HG03097 (cell line): ENCODE measurements around the gene KRT17.

ENCODE experiments used
- ATAC-seq: cut with Tn5 transposase; IDR thresholded peaks from one replicate; pipeline ENCODE4 v1.9.1; 2021; ENCODE audit not compliant: unreplicated experiment, low FRiP score

KRT17 gene

DNA sequence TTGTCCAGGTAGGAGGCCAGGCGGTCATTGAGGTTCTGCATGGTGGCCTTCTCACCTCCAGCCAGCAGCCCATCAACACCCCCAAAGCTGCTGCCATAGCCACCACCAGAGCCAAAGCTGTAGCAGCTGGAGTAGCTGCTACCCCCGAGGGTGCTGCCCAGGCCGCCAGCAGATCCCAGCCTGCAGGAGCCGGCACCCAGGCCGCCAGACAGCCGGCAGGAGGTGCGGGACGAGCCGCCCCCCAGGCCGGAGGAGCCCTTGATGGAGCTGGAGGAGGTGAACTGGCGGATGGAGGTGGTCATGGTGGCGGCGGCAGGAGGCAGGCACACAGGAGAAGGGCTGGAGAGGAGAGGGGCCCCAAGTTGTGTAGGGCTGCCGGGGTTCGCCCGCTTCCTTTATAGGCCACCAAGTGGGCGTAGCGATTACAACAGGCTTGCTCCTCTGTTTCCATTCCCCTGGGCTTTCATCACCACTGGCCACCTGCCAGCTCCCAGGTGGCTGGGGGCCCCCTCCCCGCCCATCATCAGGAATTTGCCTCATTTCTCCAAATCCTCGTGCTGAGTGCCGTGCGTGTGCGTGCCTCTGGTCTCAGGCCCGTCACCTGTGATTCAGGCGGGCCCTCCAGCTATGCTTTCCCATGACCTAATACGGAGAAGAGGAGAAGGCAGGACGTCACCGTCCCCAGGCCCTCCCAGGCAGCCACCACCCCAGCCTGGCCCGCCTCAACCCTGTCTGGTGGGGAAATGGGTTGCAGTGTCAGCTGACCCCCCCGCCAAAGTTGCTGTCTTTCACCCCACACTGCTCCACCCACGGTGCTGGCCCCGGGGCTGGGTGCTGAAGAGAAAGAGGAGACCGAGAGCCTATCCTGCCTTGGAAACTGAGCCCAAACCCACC lies at the start of gene KRT17:
Gene KRT17 (minus strand): TSS at position 368 of the 894 bp plus-strand sequence. CDS start 66 bp downstream, at position 302.
- no peak for ATAC-seq

DNA sequence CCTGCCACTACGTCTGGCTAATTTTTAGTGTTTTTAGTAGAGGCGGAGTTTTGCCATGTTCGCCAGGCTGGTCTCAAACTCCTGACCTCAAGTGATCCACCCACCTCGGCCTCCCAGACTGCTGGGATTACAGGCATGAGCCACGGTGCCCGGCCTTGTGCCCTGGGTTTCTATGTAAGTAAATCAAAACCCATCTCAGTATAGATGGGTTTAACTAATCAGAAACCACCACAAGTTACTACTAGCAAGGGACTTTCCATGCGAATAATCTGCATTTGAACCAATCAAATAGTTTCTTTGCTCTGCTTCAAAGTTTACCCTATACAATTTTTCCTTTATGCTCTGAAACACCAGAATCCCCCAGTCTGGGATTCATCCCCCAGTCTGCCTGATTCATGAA lies 47.8 kb upstream of the KRT17 start:
- ATAC-seq = no peak

DNA sequence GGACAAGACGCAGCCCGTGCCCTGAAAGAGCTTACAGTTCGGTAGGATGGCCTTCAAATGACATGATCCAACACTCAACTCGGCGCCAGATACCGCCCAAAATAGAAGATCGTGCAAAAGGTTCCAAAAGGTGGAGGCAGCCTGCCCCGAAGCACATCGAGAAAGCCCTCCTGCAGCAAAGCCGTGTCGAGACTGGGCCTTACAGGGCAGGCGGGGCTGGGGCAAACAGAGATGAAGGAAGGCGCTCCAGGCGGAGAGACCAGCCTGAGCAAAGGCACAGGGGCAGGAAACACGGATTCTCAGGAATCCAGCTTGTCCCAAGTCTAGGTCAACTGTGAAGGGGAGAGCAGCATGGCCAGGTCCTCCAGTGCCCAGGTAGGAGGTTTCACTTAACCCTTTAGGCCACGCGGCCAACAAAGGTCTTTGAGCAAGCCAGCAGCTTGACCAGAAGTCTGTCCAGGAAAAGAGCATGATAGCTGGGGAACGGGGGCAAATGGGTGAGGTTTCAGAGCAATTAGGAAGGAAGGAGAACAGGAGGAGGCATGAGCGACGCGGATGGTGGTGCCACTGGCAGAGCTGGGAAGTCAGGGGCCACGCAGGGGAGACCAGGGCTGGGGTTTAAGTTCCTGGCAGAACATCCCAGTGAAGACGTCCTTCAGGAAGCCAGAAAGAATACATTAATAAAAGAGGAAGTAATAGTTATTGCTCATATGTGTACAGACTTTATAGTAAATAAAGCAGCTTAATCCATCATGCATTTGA lies 43.1 kb upstream of the KRT17 start:
- ATAC-seq = no peak

DNA sequence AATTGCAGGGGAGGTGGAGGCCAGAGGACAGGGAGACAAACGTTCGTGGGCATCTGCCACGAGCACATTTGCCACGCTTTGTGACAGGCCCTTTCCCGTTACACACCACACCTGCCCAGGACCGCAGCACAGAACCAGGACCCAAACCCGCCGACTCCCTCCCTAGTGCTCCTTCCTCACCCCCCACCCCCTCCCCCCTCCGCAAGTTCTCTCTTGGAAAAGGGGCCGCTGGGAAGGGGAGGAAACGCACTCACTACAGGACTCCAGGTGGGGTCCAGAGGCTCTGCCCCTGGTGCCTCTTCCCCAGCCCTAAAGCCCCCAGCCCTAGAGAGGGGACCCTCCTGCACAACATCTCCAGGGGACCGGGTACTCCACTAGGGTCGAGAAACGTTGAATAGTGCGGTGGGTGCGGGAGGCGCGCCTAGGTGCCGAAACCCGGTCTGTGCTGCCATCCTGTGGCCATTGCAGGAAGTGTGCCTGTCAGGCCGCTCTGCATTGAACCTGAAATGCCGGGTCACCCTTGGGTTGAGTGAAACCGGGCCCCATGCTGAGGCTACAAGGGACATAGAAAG lies 42.4 kb upstream of the KRT17 start:
- peak; percentile 44 for ATAC-seq

DNA sequence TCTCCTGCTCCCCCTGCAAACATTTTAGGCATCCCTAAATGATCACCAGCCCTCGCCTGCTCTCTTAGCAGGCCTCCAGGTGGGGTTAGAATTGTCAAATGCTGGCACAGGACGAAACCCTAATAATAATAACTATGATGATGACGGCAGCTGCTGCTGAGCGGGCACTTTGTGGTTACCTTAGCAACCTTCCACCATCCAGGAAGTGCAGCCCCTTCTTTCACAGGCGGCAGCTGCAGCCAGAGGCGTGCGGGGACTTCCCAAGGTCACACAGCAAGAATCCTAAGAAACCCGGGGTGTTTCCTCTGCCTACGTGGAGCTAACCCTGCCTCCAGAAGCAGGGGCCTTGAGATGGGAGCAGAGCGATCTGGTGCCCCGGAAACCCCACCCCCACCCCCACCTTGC lies 41.9 kb upstream of the KRT17 start:
- peak; percentile 35 for ATAC-seq

DNA sequence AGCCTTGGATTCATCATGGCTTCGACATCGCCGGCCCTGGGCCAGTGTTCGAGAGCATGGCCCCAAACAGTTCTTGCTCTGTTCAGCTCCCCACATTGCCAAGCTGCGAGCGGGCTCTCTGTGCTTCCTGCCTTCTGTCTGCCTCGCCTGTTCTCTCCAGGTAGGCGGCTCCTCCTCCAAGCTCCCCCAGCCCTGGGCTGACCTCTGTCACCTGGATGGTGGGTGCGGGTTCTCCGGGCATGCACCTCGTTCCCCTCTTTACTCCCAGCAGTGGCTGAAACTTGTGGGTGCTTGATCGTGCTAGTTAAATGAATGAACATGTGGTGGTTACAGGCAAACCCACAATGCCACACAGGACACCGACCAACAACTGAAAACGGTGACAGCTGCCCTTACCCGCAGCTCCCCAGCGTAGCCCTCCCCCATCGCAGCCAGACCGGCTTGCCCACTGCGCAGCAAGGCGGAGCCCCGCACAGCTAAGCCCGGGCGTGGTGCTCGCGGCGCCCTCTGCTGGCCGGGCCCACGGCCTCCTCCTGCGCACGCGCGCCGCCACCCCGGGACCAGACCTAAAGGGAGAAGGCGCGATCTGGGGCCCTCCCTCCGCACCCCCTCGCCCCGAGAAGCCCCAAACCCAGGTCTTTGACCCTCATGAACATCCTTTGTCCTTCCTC lies 41.3 kb upstream of the KRT17 start:
- ATAC-seq = peak; percentile 57

DNA sequence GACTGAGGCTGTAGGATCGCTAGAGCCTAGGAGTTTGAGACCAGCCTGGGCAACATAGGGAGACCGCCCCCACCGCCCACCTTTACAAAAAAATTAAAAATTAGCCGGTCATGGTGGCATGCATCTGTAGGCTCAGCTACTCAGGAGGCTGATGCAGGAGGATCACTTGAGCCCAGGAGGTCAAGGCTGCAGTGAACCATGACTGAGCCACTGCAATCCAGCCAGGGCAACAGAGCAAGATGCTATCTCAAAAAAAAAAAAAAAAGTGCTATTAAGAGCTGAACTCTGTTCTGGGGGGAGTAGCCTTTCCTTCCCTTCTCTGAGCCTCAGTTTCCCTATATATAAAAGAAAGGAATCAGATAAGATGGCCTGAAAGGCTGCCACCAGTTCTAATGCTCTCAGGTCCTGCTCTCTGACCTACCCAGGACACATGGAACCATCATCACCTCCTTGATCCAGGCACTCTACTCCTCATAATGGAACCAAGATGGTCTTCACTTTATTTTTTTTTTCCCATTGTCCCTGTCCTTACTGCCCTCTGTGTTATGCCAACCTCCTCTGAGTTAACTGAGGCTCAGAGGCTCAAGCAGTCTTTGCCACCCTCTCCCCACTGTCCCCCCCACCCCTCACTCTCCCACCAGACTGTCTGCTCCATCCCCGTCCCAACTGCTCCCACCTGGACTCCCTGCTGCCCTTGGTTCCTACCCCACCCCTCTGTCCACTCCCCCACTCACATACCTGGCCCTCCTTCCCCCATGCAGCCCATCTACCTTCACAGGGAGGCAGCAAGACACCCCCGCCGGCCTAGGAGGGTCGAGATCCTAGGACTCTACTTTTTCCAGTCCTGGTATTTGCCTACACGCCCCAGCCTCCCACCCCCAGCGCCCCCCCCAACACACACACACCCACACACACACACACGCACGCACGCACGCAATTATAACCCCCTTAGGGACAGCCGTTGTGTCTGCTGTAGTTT lies 40.5 kb upstream of the KRT17 start:
- ATAC-seq = no peak

DNA sequence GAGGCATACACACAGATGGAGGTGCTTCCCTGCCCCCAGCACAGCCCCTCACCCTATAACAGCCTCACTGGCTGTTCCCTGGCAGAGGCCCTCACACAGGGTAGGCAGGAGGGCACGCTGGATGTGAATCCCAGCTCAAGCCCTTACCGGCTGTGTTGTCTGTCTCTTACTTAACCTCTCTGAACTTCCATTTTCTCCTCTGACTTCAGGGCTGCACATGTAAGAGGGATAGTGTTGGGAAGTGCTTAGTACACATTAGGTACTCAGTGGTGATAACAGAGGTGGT lies 39.7 kb upstream of the KRT17 start:
- ATAC-seq = no peak

DNA sequence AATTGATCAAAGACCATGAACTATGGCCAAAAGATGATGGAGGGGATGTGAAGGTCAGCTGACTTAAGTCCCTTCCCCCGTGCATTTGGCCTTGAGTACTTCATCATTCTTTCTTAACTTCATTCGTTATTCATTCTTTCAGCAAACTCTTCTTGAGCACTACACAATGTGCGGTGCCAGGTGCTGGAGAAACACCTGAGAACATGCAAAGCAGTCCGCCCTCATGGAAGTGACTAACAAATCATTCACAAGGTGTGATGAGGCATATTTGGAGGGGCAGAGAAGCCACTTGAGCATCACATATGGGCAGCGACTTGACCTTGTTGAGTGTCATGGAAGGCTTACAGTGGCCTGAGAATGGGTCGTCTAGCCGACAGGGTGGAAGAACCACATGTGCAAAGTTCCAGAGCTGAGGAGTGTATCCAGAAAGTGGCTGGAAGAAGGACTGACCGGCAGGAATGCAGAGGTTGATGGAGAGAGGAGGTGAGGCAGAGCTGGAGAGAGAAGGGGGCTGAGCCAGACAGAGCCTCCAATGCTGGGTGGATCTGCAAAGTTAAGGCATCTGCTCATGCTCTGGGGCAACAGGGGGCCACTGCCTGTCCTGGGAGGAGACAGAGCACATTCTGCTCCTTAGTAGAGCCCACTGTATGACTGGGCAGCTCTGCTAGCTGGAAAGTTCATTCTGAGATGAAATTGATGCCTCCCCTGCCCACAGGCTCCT lies 39.2 kb upstream of the KRT17 start:
- ATAC-seq = no peak

DNA sequence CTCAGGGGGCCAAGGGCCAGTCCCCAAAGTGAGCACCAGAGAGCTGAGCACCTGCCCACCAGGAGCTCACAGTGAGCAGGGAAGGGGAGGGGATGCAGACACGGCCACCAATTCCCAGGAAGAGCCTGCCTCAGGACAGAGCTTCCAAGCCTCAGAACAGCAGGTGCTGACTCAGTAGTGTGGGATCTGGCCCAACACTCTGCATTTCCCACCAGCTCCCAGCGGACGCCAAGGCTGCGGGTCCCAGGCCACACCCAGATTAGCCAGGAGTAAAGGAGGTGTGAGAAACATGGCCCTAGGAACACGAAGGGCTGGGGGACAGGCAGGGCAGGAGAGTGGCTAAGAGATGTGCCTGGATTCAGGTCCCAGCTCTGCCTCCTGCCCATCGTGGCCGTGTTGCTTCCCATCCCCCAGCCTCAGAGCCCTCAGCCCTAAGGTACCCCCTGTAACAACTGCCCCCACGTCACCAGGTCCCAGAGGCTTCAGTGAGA lies 35.9 kb upstream of the KRT17 start:
- no peak for ATAC-seq

DNA sequence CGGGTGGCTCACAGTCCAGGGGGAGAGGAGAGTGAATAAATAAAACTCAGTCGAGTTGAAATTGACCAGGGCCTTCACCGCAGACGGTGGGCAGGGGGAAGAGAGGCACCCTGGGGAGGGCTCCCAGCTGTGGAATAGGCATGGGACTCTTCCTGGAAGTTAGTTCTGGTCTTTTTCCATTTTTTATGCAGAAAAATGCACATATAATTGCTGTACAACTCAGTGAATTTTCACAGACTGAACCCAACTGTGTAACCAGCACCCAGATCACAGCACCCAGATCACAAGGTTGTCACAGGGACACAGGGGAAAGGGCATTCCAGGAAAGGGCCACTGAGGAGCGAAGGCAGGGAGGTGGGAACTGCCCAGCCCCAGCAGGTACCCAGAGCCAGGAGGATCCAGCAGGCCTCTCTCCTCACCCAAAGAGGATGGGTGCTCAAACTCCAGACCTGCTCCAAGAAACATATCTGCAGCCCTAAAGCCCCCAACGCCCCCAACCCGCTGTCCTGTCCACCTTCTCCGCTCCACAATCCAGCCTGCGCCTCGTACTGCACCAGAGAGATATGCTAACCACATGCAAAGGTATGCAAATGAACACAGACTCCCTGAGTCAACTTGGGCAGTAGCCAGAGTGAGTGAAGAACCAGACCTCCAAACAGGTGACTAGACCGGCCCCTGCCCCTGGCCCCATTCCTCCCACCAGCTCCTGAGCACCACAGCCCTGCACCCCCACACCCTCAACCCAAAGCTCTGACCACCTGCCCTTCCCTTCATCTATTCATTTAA lies 35.2 kb upstream of the KRT17 start:
- no peak for ATAC-seq

DNA sequence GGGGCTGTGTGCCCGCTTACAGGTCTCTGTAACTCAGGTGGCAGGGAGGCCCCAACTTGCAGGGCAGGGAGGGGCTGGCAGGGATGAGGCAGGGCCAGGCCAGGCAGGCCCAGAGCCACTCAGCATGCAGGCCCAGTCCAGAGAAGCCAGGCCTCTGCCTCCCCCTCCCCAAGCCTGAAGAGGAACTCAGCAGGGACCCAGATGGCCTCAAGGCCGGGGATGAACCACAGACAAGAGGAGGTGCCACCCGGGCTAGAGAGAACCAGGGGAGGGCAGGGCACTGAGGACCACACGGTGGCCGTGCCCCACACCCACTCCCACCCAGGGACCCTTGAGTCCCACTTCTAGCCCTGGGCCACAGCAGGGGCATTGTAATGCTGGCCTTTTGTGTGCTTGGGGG lies 34.5 kb upstream of the KRT17 start:
- no peak for ATAC-seq

DNA sequence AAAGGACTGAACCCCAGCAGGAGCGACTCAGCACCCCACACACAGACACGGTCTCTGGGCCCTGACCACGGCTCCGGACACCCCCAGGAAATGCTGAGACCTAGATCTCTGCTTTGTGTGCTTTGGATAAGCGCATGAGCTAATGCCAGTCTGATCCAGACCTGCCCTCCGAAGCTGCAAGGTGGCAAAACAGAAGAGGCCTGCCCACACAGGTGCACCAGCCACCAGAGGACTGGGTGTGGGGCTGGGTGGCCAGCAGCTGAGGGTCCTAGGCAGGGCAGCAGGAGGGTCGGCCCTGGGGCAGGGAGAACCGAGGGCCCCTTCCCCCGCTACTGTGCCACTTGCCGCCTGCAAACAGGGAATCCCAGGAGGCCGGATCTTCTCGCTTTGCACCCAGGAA lies 33.6 kb upstream of the KRT17 start:
- no peak for ATAC-seq

DNA sequence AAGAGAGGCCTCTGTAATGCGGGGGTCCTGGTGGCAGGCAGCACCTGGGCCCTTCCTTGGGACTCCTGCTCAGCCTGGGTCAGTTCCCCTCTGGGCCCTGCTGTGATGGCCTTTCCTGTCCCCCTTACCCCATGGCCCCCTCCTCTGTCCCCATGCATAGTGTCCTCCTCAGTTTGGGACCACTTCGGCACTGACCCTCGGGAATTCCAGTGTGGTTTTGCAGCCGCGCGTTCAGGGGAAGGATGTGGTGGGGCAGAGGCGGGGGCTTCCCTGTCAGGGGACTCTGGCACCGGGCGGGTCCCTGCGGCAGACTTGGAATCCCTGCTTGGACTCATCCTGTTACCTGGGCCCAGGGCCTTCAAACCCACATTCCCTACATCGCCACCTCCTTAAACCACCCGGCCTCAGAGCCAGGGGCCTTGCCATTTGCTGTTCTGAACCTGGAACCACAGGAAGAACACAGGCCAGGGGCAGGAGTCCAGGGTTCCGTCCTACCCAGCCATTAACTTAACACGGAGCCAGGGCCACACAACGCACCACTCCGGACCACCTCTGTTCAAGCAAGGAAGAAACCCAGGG lies 32.9 kb upstream of the KRT17 start:
- no peak for ATAC-seq

DNA sequence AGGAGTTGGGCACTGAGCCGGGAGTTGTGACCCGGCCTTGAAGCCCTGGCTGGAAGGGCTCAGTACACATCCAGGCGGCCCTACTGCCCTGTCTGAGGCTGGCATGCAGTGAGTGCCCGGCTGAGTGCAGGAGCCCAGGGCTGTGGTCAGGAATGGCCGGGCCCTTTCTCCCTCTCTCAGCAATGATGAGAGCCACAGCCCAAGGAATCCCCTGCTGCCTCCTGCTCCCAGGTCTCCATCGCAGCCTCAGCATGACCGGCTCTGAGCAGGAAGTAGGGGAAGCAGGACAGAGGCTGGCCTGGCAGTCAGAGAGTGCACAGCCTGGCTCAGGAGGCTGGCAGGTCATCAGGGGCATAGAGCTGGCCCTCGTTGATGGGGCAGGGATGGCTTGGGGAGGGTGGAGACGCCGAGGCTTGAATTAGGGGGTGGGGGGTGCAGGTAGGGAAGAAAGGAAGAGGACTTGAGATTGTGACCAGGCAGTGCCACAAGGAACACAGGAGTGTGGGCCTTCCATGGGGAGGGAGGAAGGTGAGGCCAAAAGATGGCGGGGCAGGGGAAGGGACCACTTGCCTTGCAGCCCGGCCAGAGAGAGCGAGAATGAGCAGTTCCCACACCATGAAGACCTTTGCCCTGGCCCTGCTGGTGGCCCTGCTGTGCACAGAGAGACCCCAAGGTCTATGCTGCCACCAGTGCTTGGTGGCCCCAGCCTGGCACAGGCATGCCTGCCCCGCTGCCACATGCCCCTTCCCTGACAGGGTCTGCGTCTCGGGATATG lies 32.1 kb upstream of the KRT17 start:
- no peak for ATAC-seq

DNA sequence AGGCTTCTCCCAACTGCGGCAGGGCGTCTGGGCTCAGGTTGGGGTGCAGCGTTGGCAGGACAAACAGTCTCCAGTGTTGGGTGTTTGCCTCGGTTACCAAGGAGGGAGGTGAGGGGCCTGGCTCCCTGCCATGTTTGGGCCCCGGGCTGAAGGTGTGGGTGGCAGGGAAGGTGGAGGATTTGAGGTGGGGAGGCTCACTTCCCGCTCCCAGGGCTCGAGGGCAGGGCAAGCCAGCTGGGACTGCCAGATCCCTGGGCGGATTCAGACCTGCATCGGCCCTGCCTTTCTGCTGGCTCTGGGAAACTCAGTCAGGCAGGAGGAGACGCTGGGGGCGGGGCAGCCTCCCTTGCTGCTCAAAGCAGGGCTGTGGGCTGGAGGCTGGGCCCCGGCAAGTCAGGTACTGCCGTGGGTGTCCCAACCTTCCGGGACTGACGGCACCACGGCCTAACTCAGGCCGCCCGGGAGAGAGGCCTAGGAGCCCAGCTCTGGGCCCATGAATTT lies 31.3 kb upstream of the KRT17 start:
- ATAC-seq = no peak
